Measurements from ENCODE around the gene REEP1.

- TF ChIP-seq MAFK (IDR thresholded peaks at IDR 0.05; ENCODE audit: low read depth, low read length) (no peak), EP300 (IDR thresholded peaks at IDR 0.05; ENCODE audit: borderline replicate concordance in 1 of 2, low read depth in 2 of 2, low read length in 2 of 2) (no peak), CTCF (IDR thresholded peaks at IDR 0.05; ENCODE audit: control extremely low read depth in 1 of 3, insufficient read depth in 1 of 3, low read depth in 1 of 3, low read length in 3 of 3) (no peak), CEBPB (IDR thresholded peaks at IDR 0.05; ENCODE audit: low read depth, low read length) (no peak), POLR2A (IDR thresholded peaks at IDR 0.05; ENCODE audit: control extremely low read depth in 1 of 2, low read depth in 2 of 2, low read length in 2 of 2) (no peak), ATF3 (IDR thresholded peaks at IDR 0.05; ENCODE audit: insufficient read depth, low read depth, low read length) (no peak)
Measured at GRCh38 chr2:86251840-86252266, 85.6 kb downstream of the REEP1 start.

Measured in H1 (cell line).